M059J (cell line): Measurements from ENCODE around the gene HMGCR. TPM values are rescaled to one million over a fixed set of nuclear protein-coding genes. Genes with fewer than 3 reads are reported as not detected.

ENCODE experiments used
- DNase-seq: peaks from one replicate; pipeline ENCODE4 v3.0.0-alpha.2; 2012; ENCODE audit warnings: low read depth
- total RNA-seq: library from RNA; depleted of rRNA; stranded (reverse); fragments of >200 nt; shearing (Covaris generic); gene quantifications from 2 replicates; pipeline ENCODE4 v1.2.3, GENCODE V29; 2014

The HMGCR gene
- total RNA-seq, 1 experiment from 2014 or later = 68.4 TPM

DNA sequence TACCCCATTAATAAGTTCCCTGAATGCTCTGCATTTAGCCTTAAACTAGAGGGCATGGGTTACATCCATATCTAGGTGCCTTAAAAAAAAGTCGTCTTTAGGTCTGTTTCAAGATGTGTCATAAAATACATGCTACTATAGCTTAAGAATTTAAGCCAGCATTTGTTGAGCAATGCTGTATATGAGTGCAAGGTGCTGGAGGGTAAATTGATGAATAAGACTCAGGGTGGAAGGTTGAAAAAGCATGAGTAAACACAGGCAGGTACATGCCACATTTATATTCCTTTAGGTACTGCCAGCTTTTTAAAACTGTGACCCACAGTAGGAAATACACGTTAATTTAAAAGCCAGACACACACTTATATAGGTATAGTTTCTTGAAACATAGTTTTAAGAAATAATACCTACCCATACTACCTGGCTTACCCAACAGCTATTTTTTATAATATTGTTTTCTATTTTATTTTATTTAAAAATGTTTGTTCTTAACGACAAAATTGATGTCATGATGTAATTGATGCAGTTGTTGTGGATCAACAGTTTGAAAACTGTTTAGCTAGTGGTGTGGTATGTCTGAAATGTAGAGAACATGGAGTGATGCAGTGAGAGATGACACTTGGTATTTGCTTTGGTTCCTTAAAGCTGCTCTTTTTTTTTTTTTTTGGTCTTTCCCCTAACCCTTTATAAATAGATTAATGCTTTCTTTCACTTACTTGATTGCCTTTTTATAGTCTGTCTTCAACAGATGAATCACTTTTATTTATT lies 3.9 kb downstream of the HMGCR start:
- no peak for DNase-seq

DNA sequence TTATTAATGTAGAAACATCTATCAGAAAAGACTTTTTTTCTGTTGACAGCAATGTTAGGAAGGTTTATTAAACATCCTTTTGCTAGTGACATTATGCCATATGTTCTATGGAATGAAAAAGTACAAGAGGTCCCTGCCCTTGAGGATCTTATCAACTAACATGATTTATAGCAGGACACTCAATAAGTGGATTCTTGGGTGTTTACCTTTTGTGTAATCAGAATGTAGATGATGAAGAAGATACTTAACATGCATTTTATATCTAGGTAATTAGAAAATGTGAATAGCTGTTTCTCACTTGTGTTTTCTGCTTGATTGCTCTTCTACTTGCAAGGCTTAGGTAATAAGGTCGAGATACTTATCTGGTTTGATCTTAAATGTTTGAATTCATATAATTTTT lies 4.9 kb downstream of the HMGCR start:
- no peak for DNase-seq

DNA sequence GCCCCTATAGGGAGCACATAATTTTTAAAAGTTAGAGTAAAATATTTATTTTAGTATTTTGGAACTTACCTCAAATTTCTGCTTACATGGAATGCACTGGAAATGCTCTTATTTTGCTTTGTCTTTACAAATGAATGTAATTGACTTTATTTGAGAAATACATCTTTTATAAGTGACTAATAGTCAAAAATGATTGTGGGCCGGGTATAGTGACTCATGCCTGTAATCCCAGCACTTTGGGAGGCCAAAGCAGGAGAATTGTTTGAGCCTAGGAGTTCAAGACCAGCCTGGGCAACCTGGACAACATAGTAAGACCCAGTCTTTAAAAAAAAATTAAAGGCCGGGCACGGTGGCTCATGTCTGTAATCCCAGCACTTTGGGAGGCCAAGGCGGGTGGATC lies 5.8 kb downstream of the HMGCR start:
- DNase-seq = peak; percentile 32

DNA sequence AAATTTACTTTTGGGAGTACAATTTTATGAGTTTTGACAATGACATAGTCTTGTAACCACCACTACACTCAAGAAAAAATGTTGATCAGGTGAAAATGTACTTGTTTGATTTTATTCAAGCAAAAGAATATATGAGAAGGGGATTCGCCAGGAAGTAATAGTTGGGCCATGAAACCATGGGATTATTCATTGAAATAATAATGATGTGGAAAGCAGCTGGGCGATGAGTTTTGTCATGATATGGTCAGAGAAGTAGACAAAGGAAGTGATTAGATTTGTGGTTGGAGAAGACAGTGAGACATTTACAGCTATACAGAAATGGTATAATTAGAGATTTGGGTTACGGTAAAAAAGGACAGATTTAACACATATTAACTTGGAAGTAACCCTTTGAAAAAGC lies 11.2 kb downstream of the HMGCR start:
- no peak for DNase-seq

DNA sequence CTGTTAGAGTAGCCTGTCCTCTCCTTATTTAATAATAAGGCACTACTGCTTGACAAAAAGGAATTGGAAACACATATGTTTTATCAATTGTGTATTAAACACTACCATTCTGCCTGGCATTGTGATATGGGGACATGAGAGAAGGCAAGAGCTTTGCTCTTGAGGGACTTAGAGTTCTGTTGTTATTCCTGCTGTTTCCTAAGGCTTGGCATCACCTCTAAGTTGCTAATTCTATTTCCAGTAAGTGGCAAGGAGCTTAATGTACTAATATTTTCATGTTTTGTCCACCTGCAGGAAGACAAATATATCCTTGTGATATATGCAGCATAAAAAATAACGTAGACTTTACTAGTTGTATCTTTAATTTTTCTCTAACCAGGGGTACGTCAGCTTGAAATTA lies 12.6 kb downstream of the HMGCR start:
- DNase-seq = no peak

DNA sequence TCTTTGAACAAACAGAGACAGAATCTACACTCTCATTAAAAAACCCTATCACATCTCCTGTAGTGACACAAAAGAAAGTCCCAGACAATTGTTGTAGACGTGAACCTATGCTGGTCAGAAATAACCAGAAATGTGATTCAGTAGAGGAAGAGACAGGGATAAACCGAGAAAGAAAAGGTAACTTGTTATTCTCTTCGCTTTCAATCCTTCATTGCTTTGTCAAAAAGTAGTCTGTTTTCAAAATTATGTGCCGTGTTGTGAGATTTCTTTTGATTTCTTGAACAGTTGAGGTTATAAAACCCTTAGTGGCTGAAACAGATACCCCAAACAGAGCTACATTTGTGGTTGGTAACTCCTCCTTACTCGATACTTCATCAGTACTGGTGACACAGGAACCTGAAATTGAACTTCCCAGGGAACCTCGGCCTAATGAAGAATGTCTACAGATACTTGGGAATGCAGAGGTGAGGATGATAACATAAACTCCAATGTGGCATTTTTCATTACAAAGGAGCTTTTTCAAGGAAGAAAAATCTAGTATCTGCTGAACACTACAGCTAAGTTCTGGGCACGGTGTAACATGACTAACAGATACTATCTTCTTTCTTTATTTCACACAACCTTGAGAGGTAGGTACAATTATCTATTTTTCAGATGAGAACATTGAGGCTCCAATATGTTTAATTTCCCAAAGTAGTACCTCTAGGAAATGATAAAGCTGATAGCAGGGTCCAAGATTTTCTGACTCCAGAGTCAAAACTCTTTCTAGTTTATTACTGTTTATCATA lies 14.3 kb downstream of the HMGCR start:
- no peak for DNase-seq

DNA sequence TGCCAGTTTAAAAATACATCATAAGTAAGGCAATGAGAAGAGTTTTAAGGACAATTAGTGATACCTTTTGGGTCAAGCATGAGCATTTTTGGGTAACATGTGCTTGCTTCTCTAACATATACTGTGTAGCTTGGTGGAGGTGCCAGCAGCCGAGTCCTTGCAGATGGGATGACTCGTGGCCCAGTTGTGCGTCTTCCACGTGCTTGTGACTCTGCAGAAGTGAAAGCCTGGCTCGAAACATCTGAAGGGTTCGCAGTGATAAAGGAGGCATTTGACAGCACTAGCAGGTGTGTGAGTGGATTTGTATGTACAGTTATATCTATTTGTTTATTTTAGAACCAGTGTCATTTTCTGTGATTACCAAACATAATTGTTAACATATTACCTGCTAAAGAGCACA lies 18.2 kb downstream of the HMGCR start:
- DNase-seq = no peak

DNA sequence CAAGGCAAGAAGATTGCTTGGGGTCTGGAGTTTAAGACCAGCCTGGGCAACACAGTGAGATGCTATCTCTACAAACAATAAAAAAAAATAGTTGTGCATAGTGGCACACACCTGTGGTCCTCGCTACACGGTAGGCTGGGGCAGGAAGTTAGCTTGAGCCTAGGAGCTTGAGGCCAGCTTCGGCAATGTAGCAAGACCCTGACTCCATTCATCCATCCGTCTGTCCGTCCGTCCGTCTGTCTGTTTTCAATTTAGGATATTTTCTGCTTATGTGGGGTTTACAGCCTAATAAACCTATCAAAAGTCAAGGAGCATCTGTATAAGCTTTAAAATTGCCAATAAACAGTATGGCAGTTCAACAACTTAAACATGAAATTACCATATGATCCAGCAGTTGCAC lies 19.7 kb downstream of the HMGCR start:
- DNase-seq = no peak

DNA sequence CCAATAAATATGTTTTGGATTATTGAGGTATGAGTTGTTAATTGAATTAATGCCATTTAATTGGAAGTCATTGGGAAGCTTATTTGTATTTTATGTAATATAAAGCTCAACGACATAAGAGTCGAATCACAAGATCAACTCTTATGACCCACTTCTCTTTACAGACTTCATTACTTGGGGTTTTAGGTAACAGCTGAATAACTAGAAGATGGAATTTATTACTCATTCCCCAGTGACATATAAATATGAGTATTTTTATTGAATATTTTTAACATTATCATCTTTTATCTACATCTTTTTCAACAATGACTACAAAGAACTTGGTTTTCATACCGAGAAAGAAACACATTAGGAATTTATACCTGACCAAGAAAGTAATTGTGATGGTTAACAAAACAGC lies 21.1 kb downstream of the HMGCR start:
- no peak for DNase-seq

DNA sequence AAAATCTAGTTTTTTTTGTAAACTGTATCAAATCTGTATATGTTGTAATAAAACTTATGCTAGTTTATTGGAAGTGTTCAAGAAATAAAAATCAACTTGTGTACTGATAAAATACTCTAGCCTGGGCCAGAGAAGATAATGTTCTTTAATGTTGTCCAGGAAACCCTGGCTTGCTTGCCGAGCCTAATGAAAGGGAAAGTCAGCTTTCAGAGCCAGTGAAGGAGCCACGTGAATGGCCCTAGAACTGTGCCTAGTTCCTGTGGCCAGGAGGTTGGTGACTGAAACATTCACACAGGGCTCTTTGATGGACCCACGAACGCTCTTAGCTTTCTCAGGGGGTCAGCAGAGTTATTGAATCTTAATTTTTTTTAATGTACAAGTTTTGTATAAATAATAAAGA lies 24.3 kb downstream of the HMGCR start:
- DNase-seq = no peak

DNA sequence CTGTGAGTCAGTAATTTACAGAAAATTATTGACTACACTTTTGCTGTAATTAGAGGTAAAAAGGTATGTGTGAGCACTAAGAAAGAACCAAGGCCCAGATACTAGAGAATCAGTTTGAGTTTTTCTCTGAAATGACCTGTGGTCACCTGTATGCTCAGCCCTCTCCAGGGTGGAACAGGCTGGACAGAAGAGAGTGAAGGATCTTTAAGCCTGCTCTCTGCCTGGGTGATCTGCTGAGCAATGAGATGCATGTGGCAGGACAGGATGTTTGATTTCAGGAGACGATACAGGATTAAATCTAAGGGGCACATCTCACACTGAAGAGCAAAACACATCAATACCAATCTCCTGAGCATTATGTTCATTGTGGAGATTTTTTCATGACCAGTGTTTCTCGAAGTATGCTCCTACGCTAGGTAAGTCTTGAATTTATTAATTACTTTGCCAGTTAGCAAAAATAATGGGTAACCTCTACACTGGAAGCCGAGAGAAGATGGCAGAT lies 25.5 kb downstream of the HMGCR start:
- no peak for DNase-seq

DNA sequence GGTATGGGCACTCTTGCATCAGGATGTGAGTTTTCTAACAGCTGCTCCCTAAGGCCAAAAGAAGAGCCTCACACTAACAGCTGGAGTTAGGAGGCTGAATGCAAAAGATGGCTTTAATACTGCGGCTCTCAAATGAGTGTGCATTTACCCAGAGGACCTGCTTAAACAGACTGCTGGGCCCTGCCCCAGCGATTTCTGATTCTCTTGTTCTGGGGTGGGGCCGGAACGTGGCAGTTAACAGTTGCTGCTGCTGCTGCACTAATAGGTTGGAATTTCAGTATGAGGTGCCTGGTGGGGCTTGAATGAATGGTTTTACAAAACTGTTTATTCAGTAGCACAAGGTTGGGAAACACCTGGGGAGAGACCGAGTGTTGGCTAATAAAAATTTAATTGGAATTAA lies 26.1 kb downstream of the HMGCR start:
- no peak for DNase-seq

DNA sequence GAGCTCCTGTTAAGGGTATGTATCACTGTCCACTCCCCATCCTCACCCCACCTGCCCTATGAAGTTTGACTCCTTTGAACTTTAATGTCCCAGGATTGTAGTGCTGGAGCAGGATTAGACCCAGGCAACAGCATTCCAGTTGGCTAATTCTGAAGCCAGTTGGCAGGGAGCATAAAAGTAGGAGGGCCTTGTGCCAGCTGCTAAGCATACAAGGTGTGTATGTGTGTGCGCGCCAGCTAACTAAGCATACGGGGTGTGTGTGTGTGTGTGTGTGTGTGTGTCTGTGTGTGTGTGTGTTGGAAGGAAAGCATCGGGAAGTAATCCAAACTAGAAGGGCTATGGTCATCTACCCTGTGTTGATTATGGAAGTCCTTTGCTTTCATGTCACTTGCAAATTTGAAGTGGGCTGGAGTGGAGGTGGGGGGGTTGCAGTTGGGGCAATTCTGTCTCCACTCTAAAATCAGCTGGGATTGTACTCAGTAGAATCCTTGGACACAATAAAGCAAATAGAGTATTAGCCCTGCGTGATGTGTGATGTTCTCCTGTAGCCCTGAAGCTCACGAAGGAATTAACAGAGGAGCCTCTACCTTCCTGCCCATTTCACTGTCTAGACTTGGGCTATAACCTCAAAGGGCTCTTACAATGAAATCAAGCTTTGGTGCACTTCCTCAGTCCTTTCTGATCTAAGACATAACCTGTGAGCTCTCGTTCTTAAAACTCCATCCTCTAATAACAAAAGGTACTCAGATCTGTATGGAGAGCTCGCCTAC lies 26.9 kb downstream of the HMGCR start:
- DNase-seq = no peak

DNA sequence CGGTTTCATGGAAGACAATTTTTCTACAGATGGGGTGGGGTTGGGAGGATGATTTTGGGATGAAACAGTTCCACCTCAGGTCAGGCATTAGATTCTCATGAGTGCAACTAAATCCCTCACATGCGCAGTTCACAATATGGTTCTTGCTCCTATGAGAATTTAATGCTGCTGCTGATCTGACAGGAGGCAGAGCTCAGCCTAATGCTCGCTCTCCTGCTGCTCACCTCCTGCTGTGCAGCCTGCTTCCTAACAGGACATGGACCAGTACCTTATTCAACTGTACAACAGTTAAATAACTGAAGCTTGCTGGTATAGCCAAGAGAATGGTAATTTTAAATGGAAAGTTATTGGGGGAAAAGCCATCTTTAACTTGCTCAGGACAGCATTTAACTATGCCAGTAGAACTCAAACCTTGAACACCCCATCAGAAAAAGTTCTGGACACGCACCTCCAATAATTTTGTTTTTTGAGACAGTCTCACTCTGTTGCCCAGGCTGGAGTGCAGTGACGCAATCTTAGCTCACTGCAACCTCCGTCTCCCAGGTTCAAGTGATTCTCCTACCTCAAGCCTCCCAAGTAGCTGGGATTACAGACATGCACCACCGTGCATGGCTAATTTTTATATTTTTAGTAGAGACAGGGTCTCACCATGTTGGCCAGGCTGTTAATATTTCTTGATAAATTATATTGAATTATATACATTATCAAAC lies 27.7 kb downstream of the HMGCR start:
- no peak for DNase-seq

DNA sequence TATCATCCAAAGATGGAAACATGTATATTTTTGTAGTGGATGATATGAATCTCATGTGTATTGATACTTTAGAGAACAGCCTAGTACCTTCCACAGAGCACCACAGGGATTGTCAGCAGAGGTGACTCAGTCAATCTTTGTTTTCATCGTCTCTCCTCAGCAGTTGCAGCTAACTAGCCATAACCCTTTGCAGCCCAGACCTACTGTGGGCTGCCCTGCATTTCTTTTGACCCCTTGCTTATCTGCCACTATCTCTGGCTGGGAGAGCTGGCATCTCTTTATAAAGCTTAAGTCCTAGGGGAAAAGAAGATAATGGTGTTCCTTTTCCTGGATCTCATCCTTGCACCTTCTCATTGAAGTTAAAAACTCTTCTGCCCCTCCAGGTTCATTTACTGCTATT lies 28.7 kb downstream of the HMGCR start:
- DNase-seq = no peak

DNA sequence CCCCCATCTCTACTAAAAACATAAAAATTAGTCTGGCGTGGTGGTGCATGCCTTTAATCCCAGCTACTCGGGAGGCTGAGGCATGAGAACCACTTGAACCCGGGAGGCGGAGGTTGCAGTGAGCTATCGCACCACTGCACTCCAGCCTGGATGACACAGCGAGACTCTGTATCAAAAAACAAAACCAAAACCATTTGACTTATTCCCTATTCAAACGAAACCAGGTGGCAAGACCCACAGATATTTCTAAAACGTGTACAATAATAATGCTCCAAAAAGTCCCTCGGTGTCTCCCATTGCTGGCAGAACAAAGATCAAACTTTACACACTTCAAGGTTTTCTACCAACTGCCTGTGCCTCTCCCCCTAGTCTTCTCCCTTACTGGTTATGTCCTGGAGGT lies 29.8 kb downstream of the HMGCR start:
- no peak for DNase-seq

DNA sequence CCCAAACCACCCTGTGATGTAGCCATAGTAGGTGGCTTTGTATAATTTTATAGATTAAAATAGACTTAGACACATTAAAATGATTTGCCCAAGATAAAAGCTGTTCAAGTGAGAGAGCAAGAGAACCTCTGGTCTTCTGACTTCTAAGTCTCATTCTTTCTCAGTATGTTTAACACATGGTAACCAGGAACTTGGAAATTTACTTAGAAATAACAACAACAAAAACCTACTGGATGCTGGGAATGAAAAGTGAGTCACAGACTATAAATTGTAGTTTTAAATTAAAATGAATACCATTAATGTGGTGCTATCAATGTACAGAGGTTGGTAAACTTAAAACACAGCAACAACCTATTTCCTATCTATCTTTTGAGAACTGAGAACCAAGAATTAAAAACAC lies 30.4 kb downstream of the HMGCR start:
- DNase-seq = peak; percentile 32

DNA sequence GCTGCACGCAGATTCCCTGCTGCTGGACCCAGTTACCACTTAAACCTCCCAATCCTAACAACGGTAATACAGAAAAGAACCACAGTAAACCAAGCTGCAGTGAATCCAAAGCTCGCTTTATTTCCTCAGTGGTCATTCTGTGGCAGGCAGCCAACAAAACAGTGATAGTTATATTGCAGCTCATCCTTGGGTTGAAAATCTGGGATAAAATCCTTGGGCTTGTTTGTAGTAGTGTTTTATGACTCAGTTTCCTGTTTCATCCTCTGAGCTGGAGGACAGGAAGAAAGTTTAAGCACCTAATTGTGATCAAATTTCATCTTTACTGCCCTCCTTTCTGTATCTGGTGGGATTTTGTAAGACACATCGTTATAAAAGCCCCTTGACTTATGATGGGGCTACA lies 31.4 kb downstream of the HMGCR start:
- DNase-seq = peak; percentile 63

DNA sequence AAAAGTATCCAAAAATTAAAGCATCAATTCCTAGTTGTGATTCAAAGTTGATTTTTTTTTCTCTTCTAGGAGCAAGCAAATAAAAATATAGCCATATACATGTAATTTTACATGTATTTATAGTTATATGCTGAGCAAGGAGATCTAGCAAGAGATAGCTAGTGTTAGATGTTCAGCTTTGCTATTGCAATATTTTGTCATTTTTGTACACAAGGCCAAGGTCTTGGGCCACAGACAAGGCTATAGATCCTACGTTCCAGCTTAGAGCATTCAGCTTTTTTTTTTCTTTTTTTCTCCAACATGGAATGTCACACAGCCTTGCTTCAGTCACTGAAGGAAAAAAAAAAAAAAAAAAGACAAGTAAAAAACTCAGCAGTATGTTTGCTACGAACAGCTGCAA lies 36.8 kb downstream of the HMGCR start:
- DNase-seq = no peak

DNA sequence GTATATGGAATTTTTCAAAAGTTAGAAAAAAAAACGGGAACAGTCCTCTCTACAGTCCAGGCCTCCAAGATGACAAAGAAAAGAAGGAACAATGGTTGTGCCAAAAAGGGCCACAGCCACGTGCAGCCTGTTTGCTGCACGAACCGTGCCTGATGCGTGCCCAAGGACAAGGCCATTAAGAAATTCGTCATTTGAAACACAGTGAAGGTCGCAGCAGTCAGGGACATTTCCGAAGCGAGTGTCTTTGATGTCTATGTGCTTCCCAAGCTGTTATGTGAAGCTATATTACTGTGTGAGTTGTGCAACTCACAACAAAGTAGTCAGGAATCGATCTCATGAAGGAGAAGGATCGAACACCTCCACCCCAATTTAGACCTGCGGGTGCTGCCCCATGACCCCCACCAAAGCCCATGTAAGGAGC lies 37.4 kb downstream of the HMGCR start:
- DNase-seq = no peak

DNA sequence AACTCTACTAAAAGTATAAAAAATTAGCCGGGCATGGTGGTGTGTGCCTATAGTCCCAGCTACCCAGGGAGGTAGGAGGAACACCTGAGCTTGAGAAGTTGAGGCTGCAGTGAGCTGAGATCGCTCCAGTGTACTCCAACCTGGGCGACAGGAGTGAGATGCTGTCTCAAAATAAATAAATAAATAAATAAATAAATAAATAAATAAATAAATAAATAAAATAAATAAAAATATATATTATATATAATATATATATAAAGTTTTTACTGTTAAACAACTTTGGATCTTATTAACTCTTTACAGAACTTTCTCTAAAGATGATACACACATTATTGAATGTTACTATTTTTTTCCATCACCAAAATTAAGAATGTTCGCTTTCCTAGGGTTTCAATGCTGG lies 38.4 kb downstream of the HMGCR start:
- no peak for DNase-seq

DNA sequence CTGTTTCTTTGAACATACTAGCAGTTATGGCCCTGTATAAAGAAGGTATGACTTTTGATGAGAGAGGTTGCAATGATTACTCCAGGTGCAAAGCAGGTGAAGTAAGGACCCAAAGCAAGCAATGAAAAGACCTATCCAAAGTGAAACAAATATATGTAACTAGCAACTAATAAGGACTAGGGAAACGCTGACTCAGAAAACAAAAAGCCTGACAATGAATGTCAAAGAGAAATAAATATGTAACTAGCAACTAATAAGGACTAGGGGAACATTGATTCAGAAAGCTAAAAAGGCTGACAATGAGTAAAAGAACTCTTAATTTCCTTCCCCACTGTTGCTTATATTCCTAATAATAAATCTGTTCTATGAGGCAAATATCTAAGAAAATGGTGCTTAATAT lies 43.1 kb downstream of the HMGCR start:
- DNase-seq = no peak
